Aortic smooth muscle cell (primary cell): Measurements from ENCODE around the gene UGT2B28. TPM values are rescaled to one million over a fixed set of nuclear protein-coding genes. Genes with fewer than 3 reads are reported as not detected.

ENCODE experiments used
- total RNA-seq: library from RNA; depleted of rRNA; stranded (reverse); fragments of >200 nt; gene quantifications from 2 replicates; pipeline ENCODE4 v1.2.3, GENCODE V29; 2014

Gene UGT2B28
- total RNA-seq: not detected in 2 replicates

GRCh38 chr4:69280081-69280480 is at the start of gene UGT2B28:
UGT2B28 (plus strand) TSS chr4:69280475; CDS start chr4:69280501, 26 bp downstream.

Other genes starting within 250 kb of the UGT2B28 start
- not detected in 2 replicates for gene UGT2B7, start 184.0 kb upstream of the UGT2B28 start, total RNA-seq
- not detected in 2 replicates for gene UGT2B11, start 65.7 kb upstream of the UGT2B28 start, total RNA-seq
- not detected in 2 replicates for gene UGT2B4, start 215.4 kb downstream of the UGT2B28 start, total RNA-seq